Stimulated activated CD8-positive, alpha-beta memory T cell treated with anti-CD3 and anti-CD28 coated beads, Interleukin-12 subunit alpha, Interleukin-12 subunit beta, amount 100 ng/mL, for 24 hours (primary cell): ENCODE data around the gene DOK7.

Experiments
- DNase-seq: peaks from one replicate; pipeline ENCODE4 v3.0.0-alpha.2; 2020; ENCODE audit errors: extremely low read depth

The DOK7 gene

GRCh38 chr4:3520796-3521600 is 57.9 kb downstream of the DOK7 start:
- no peak for DNase-seq

- no peak for DNase-seq
Observed at GRCh38 chr4:3521621-3522325, 58.7 kb downstream of the DOK7 start.

GRCh38 chr4:3522326-3522640 is 59.2 kb downstream of the DOK7 start:
- DNase-seq = no peak

GRCh38 chr4:3522651-3523050 is 59.5 kb downstream of the DOK7 start:
- no peak for DNase-seq

GRCh38 chr4:3523146-3523627 is 60.1 kb downstream of the DOK7 start:
- no peak for DNase-seq

- no peak for DNase-seq
Observed at GRCh38 chr4:3523628-3524221, 60.6 kb downstream of the DOK7 start.

GRCh38 chr4:3524349-3524748 is 61.2 kb downstream of the DOK7 start:
- no peak for DNase-seq

- DNase-seq = no peak
Observed at GRCh38 chr4:3524920-3525319, 61.8 kb downstream of the DOK7 start.

- no peak for DNase-seq
Observed at GRCh38 chr4:3525532-3526430, 62.7 kb downstream of the DOK7 start.

- no peak for DNase-seq
Observed at GRCh38 chr4:3526456-3526855, 63.4 kb downstream of the DOK7 start.

- no peak for DNase-seq
Observed at GRCh38 chr4:3527101-3527913, 64.2 kb downstream of the DOK7 start.

- no peak for DNase-seq
Observed at GRCh38 chr4:3527914-3528876, 65.1 kb downstream of the DOK7 start.

- no peak for DNase-seq
Observed at GRCh38 chr4:3529363-3529762, 66.3 kb downstream of the DOK7 start.

- DNase-seq = no peak
Observed at GRCh38 chr4:3530051-3530450, 66.9 kb downstream of the DOK7 start.

- DNase-seq = no peak
Observed at GRCh38 chr4:3530663-3531254, 67.7 kb downstream of the DOK7 start.

- DNase-seq = no peak
Observed at GRCh38 chr4:3531318-3531878, 68.3 kb downstream of the DOK7 start.

- DNase-seq = peak; percentile 82
Observed at GRCh38 chr4:3531879-3532750, 69.0 kb downstream of the DOK7 start, which contains the start of gene LRPAP1. Gene LRPAP1, minus strand, starts transcription at chr4:3532422. Its CDS starts 10 bp downstream, at chr4:3532412.
